GM19463 (cell line): ENCODE data around the gene MASTL.
"Not testable (repeated sequence)": the region's sequence is repeated elsewhere in the genome, so short reads cannot be mapped to it uniquely, and the experiment has no call there.

ENCODE experiments used
- ATAC-seq: cut with Tn5 transposase; IDR thresholded peaks from one replicate; pipeline ENCODE4 v1.9.1; 2021; ENCODE audit warnings: mild to moderate bottlenecking, moderate library complexity; ENCODE audit not compliant: unreplicated experiment

The MASTL gene

DNA sequence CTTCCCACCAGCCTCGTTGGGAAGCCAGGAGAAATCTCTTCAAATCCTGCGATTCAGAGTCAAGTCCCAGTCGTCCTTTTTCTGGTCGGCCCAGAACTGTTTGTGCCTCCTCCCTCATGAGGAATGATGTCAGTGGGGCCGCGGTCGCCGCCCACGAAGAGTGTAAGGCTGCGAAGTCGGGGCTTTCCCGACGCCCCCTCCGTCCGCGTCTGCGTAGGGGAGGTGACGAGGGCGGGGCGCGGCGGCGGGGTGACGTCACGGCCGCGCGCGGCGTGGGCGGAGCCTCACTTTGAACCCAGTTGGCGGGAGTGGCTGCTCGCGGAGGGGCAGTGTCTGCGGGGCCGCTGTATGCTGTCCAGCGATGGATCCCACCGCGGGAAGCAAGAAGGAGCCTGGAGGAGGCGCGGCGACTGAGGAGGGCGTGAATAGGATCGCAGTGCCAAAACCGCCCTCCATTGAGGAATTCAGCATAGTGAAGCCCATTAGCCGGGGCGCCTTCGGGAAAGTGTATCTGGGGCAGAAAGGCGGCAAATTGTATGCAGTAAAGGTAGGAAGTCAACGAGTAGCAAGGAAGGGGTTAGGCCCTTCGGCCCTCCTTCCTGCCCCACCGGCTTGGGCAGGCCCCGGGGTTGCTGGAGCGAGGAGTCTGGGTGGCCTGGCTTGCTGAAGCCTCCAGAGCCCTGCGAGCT, at the start of gene MASTL:
Gene MASTL (plus strand): TSS at position 287 of the 689 bp plus-strand sequence. CDS start 75 bp downstream, at position 362.
- ATAC-seq: peak; percentile 76

DNA sequence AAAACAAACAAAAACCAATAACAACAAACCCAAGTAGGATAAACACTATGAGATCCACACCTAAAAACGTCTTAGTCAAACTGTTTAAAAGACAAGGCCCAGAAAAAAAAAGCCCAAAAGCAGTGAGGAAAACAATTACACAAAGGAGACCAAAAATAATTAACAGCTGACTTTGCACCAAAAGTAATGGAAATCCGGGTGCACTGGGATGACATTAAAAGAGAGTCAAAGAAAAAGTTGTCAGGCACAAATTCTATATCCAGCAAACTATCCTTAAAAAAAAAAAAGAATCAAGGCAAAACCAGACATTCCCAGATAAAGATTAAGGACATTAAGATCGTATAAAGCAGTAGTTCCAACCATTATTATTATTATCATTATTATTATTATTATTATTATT, 47.0 kb upstream of the MASTL start:
- no peak for ATAC-seq

DNA sequence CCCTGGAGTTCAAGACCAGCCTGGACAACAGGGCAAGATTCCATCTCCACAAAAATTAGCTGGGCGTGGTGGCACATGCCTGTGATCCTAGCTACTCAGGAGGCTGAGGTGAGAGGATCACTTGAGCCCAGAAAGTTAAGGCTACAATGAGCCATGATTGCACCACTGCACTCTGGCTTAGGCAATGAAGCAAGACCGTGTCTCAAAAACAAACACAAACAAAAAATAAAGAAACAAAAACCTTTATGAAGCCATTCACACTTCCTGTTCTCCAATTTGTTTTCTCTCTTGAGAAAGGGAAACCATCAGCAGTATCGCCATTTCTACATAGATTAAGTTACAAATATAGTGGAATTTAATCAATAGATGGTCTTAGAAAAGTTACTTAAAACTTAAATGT, 20.8 kb upstream of the MASTL start:
- no peak for ATAC-seq

DNA sequence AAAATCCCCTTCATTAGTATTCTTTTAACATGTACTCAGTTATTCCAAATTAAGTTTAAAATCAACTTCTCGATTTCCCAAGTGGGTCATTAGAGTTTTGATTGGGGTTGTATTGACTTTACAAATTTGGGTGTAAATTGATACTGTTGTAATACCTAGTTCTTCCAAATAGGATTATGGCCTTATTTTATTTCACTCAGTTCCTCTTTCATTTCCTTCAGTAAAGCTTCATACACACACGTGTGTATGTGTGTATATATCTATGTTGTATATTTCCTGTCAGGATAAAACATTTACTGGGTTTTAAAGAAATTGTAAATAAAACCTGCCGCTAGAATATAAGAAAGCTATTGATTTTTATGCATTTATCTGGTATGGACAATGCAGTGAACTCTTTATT, 16.9 kb upstream of the MASTL start:
- no peak for ATAC-seq

DNA sequence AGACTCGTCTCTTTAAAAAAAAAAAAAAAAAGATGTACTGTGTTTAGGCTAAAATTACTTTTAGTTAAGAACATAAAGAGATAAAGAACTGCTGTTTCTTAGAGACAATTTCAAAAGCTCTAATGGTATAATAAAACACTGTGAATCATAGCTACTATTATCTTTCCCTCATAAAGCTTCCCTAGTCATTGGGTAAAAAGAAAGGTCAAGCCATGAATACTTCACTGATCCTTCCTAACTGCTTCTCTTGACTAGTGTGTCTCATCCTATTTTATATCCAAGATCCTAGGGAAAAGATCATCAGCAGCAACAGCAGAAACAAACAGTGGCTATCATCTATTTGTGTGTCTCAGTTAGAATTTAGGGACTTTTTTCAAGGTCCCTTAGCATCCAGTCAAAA, 11.5 kb upstream of the MASTL start:
- no peak for ATAC-seq

DNA sequence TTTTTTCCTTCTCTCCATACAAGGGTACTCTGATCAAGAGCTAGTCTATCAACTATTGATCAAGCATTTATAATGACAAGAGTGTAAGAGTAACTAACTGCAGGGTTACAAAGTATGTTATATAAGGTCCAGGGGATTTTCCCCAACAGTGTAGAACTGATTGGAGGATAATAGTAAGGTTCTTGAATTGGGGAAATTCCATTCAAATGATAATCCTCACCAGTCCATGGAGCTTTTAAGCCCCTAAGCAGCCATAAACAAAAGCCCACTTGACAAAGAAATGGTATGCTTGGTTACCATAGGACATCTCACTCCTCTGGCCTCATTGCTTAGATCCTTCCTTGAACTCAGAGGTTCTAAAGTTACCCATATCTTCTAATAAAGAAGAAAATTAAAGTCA, 9.2 kb upstream of the MASTL start:
- no peak for ATAC-seq

DNA sequence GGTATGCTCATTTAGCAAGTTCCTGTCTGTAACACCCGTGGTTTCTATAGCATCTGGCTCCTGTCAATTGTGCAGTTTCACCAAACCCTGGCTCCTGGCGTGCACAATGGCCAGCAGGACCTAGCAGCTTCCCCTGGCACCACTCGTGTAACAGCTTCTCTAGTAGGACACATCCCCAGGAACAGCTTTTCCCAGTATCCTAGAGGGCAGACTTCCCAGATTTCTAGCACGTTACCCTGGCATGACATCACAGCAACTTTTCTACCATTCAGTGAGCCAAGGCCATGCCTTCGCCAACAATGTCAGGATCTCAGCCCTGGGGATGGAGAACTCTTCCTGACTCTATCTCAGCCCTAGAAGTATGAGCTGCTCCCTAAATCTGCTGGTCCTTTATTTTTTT, 7.5 kb upstream of the MASTL start:
- no peak for ATAC-seq

DNA sequence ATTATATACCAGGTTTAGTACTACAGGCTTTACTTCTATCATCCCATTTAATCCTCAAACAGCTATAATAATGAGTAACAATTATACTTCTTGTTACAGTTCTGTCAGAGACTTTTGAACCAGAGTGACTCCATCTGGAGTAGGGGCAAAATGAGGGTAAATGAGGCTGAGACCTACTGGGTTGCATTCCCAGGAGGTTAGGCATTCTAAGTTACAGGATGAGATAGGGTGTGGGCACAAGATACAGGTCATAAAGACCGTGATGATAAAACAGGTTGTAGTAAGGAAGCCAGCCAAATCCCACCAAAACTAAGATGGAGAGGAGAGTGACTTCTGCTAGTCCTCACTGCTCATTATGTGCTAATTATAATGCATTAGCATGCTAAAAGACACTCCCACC, 4.9 kb upstream of the MASTL start:
- ATAC-seq: no peak

DNA sequence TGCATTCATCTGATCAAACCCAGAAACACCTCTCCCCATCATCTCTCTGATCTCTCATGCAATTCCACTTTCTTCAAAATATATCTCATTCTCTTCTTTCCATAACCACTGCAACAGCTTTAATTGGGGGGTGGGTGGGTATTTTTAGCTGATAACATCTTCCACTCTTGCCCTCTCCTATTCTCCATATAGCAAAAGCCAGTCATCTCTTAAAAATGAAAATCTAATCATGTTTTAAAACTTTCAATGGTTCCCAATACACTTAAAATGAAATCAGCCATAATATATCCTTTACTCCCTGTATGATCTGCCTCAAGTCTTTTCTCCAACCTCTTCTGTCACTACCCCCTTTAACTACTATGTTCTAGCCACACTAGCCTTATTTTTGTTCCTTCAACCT, 2.5 kb upstream of the MASTL start:
- no peak for ATAC-seq

DNA sequence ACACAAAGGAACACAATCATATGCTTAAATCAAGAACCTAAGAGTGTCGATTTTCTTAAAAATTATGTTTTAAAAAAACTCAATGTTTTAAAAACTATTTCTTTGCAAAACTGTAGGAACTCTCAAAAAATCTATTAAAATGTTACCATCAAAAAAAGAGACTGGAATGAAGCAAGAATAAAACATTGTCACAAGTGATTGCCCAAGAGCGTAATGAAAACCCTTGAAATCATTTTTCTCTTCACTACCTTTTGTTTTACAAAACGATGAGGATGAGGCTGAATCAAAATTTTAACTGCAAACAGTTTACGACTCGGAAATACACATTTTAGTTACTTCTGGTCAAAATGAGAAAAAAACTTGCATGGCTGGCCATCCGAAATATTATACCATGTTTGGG, 1.8 kb upstream of the MASTL start:
- ATAC-seq: no peak

DNA sequence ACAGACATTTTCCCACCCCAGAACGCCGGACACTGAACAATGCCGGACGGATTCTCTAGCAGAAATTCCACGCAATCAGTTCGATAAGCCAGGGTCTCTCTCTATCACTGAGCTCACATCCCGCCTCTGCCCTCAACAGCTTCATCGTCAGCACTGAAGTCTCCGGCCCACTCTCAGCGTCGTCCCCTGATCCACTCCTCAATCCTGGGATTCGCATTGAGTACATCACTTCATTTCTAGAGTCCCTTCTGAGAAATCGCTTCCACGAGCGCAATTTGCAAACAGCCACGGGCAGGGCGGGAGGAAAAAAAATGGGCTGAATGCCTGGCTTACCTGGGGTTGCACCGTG, 1.3 kb upstream of the MASTL start:
- ATAC-seq: peak; percentile 2

DNA sequence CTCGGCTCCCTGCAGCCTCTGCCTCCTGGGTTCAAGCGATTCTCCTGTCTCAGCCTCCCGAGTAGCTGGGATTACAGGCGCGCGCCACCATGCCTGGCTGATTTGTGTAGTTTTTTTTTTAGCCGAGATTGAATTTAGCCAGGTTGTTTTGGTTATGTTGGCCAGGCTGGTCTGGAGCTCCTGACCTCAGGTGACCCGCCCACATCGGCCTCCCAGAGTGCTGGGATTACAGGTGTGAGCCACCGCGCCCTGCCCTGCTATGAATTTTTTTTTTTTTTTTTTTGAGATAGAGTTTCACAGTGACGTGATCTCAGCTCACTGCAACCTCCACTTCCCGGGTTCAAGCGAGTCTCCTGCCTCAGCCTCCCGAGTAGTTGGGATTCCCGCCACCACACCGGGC, 1.4 kb downstream of the MASTL start:
- not testable (repeated sequence) for ATAC-seq

DNA sequence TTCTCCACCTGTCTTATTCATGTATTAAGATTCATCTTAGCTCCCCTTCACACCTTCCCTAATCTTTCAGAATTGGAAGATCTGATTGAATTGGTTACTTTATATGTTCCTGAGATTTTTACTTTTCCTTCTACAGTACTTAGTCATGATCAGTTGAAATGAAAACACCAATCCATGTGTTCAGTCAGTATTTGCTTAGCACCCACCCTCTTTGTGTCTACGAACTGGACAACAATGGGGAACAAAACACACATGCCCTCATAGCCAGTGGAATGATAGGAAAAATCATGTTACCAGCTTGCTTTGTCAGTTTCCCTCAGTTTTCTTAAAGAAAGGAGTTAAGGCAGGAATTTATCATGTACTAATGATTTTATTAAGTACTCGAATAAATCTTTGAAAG, 2.0 kb downstream of the MASTL start:
- ATAC-seq: no peak

DNA sequence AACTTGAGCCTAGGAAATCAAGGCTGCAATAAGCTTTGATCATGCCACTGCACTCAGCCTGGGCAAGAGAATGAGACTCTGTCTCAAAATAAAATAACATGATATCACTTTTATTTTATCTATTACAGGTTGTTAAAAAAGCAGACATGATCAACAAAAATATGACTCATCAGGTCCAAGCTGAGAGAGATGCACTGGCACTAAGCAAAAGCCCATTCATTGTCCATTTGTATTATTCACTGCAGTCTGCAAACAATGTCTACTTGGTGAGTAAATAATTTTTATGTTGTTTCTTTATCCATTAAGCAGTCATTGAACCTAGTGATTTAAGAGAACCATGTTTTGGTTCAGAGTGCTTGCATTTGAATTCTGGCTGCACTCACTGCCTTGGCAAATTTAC, 3.3 kb downstream of the MASTL start:
- ATAC-seq: no peak

DNA sequence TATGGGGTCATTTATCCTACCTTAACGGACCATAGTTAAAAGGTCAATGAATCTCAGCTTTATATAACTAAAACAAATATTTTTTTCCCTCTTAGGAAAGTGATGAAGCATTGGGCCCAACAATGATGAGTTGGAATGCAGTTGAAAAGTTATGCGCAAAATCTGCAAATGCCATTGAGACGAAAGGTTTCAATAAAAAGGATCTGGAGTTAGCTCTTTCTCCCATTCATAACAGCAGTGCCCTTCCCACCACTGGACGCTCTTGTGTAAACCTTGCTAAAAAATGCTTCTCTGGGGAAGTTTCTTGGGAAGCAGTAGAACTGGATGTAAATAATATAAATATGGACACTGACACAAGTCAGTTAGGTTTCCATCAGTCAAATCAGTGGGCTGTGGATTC, 14.7 kb downstream of the MASTL start:
- ATAC-seq: no peak

DNA sequence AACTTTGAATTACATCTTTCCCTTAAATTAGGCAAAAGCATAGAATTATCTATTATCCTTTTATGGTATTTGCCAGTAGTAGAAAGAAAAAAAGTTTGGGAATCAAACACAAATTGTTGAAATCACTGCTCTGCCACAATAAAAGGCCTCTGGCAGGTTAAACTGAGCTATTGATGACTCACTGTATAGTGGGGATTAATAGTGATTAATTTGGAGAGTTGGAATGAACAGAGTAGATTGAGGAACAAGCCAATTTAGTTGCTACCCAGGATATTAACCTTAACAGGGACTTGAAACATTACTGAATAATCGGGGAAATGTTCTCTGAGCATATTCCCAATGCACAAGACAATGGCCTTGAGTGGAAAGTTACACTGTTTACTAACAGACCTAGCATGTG, 33.1 kb downstream of the MASTL start:
- no peak for ATAC-seq

DNA sequence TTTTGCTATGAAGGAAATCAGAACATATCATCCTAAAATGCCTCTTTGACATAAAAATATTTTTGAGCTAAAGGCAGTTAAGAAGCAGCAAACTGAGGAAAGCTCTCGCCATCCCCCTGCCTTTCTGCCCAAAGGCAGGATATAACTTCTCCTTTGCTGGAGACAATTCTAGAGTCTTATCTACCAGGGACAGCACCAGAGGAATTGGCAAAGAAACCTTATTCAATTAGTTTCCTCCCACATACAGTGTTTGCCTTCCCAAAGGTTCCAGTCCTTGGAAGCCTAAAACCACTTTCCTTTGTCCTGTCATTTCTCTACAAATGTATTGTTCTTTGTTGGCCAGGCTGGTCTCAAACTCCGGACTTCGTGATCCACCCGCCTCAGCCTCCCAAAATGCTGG, 33.7 kb downstream of the MASTL start:
- ATAC-seq: no peak

DNA sequence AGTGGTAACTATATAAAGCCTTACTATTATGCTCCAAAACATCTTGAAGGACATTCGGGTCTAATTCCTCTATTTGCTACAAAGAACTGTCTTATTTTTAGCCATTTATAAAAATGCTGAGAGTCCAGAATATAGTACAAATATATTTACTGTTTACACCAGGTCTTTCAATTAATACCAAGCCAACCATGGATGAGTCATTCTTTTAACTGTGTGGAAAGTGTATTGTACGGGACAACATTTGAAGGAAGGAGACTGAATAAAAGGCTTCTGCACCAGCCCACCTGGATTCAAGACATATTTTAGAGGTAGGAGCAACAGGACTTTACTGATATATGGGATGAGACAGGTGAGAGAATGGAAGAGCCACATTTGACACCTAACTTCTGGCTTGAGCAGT, 35.4 kb downstream of the MASTL start:
- no peak for ATAC-seq

DNA sequence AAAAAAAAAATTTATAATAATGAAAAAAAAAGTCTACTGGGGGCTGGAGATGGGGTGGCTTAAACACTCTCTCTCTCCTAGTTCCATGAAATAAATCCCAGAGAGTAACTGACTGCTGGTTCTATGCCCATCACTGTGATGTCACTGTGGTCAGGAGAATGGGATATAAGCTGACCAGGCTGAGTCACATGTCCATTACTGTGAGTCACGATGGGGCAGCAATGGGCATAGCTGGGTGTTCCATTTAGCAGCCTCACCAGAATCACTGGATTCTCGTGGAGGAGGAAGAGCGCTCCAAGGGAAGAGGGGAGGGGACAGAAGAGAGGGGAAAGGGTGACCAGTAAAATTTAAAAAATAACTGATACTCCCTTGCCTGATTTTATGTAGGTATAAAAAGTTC, 37.1 kb downstream of the MASTL start:
- ATAC-seq: no peak

DNA sequence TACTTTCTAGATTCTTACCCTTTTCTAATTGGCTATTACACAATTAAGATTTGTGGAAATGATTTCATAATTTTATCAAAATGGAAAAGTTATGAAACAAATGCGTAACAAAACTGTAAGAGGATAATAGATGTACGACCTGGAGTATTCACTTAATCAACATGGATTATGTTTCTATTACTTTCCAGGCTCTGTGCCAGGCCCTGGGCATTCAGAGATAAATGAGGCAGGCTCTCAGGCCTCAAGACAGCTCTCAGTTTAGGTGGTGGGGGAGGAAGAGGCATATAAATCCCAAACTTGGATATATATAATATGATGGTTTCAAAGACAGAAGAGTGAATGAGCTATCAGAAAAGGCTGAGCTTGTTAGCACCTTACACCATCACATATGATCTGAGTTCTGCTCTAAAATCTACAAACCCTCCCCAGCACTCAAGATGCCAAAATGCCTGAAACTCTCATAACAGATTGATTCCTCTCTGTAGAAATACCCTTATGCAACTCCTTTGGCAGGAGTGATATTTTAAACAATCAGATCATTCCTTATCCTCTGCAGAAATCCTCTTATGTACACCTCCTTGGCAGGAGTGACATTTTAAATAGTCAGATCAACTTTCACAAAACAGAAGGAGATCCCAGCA, 42.9 kb downstream of the MASTL start:
- ATAC-seq: no peak

DNA sequence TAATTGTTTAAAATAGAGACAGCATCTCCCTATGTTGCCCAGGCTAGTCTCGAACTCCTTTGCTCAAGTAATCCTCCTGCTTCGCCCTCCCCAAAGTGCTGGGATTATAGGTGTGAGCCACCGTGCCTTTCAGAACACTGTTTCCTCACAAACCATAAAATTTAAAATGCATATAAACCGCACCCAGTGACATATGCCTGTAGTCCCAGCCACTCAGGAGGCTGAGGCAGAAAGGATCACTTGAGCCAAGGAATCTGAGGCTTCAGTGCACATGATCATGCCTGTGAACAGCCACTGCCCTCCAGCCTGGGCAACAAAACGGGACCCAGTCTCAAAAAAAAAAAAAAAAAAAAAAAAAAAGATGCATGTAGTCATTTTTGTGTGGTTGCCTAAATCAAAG, 48.7 kb downstream of the MASTL start:
- no peak for ATAC-seq

DNA sequence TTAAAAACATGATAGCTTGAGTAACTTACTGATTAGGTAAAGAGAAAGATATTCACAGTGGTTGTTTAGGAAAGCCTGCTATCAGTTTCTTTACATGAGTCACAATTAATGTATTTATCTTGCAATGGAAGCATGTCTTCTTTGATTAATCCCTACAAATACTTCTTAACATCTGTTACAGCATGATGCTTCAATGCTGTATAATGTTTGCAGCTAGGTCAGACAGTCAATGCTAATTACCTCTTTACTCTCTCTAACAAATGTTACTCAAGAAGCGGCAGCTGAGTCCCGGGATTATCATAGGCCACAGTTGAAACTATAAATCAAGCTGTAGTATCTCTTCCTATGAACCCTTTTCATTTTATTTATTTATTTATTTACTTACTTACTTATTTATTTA, 52.2 kb downstream of the MASTL start:
- no peak for ATAC-seq

DNA sequence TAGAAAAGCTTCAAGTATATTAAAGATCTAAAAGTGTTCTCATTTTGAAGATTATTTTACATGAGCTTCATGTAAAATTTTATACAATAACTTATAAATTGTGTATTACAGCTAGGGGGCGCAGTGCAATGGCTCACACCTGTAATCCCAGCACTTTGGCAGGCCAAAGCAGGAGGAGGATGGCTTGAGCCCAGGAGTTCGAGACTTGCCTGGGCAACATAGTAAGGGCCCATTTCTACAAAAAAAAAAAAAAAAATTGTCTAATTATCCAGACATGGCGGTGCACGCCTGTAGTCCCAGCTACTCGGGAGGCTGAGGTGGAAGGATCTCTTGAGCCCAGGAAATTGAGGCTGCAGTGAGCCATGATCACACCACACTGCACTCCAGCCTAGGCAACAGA, 68.8 kb downstream of the MASTL start:
- no peak for ATAC-seq
